ENCODE measurements around the gene CIRBP.
A peak's percentile ranks its signal among the peaks of the same experiment; 100 is the strongest.
"Not testable (repeated sequence)": the region's sequence is repeated elsewhere in the genome, so short reads cannot be mapped to it uniquely, and the experiment has no call there.

The CIRBP gene

GRCh38 chr19:1311543-1312091, 42.5 kb downstream of the CIRBP start:
- DNase-seq (ENCODE audit: low spot score) = no peak

- DNase-seq (ENCODE audit: low spot score) = peak; percentile 28
These were observed 43.9 kb downstream of the CIRBP start for GRCh38 chr19:1312767-1313694.

GRCh38 chr19:1313695-1314613, 44.8 kb downstream of the CIRBP start:
- no peak for DNase-seq (ENCODE audit: low spot score)

GRCh38 chr19:1315470-1316166, 46.5 kb downstream of the CIRBP start:
- DNase-seq (ENCODE audit: low spot score) = no peak

- DNase-seq (ENCODE audit: low spot score) = no peak
These were observed 47.3 kb downstream of the CIRBP start for GRCh38 chr19:1316466-1316865.

GRCh38 chr19:1317274-1318003, 48.3 kb downstream of the CIRBP start:
- no peak for DNase-seq (ENCODE audit: low spot score)

GRCh38 chr19:1318678-1319471, 49.7 kb downstream of the CIRBP start:
- DNase-seq (ENCODE audit: low spot score) = no peak

- not testable (repeated sequence) for DNase-seq (ENCODE audit: low spot score)
These were observed 51.1 kb downstream of the CIRBP start for GRCh38 chr19:1320282-1320650.

- DNase-seq (ENCODE audit: low spot score) = no peak
These were observed 52.4 kb downstream of the CIRBP start for GRCh38 chr19:1321539-1321938.

- no peak for DNase-seq (ENCODE audit: low spot score)
These were observed 53.3 kb downstream of the CIRBP start for GRCh38 chr19:1322198-1322981.

- DNase-seq (ENCODE audit: low spot score) = no peak
These were observed 55.2 kb downstream of the CIRBP start for GRCh38 chr19:1324249-1324805.

Data from COLO829 (cell line).